Measurements from ENCODE around the gene AP1G1.
"Not testable (repeated sequence)": the region's sequence is repeated elsewhere in the genome, so short reads cannot be mapped to it uniquely, and the experiment has no call there.

Gene AP1G1

DNA sequence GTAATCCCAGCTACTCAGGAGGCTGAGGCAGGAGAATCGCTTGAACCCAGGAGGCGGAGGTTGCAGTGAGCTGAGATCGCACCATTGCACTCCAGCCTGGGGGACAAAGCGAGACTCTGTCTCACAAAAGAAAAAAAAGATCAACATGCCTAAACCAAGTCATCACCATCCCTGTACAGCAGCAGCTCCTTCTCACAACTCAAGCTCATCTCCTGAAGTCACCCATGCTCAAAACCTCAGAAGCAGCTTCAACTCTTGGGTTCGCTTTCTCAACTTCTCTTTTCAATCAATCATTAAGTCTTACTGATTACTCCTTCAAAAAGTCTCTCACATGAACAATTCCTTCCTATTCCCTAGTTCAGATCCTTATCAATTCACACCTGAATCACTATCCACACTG, 115.5 kb downstream of the AP1G1 start:
- no peak for DNase-seq

DNA sequence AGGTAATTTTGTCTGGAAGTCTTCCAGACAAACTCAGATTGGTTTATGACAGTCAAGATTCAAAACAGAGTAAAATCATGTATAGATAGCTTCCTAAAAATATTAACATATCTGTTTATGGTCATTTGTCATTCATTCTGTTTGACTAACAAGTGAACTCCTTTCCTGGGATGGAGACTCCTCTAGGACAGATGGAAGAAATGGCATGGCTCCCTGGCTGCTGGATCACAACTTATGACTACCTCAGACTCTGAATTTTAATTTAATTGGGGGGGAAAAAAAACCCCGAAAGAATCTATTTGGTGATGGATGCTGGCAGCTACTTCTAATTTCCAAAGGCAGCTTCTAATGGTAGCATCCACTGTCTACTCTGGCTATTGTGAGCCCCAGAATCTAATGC, 118.7 kb downstream of the AP1G1 start:
- no peak for DNase-seq

DNA sequence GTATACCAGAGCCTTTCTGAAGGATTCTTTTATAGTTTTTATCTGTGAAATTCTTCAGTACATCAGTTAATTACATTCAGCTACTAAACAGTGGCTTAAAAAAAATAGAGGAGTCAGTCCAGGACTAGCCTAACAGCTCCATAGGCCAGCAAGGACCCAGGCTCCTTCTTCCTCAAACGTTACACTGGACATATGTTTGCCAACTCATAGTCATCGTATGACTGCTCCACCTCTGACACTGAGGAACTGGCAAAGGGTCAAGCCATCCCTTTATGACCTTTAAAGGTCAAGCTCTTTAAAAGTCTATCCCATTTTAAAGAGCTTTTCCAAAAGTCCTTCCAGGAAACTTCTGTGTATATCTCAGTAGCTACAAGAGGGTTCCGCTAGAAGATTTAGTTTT, 120.8 kb downstream of the AP1G1 start:
- DNase-seq: no peak

DNA sequence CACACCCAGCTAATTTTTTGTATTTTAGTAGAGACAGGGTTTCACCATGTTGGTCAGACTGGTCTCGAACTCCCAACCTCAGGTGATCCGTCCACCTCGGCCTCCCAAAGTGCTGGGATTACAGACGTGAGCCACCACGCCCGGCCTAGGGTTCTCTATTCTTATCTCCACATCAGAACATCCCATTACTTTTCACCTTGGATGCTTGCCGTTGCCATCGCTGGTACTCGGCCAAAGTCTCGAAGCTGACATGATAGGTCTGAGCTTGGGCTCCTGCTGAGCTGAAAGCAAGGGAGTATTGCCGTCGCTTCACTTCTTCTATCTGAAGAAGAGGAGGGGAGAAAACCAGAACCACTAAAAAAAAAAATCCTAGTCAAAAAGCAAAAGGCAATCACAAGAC, 124.4 kb downstream of the AP1G1 start:
- not testable (repeated sequence) for DNase-seq

DNA sequence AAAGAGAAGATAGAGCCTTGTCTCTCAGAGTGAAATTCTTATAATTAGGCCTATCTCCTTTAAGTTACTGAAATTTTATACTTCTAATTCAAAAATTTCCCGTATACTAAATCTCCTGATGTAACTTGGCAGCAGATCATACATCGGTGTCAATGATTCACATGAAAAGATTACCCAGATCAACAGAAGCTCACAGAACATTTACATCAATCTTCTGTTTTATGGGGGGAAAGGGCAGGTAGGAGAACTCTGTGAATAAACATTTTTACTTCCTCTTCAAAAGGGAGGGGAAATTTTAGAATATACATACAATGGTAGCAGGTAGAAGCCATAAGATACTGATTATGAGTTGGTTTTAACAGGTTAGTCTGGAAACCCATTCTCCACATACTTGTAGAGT, 127.3 kb downstream of the AP1G1 start:
- DNase-seq: no peak
